SK-N-SH (cell line): Measurements from ENCODE around the gene TCEA2. TPM values are rescaled to one million over a fixed set of nuclear protein-coding genes. Genes with fewer than 3 reads are reported as not detected.
A peak's percentile ranks its signal among the peaks of the same experiment; 100 is the strongest.

ENCODE experiments used
- CTCF ChIA-PET: fragments of 300-600, 350-600 bp; formaldehyde crosslinking; extraction: SDS; loops from one replicate; lab custom pipeline; 2021; lab: Yijun Ruan, JAX
- POLR2A ChIA-PET: fragments of 350-600 bp; sonication (Branson Sonifier 250); formaldehyde crosslinking; extraction: SDS; loops from one replicate; lab custom pipeline; 2020; ENCODE audit warnings: antibody characterized with exemption, inconsistent platforms; lab: Yijun Ruan, JAX
- DNase-seq: peaks from one replicate; pipeline ENCODE4 v3.0.0; 2012
- H2AFZ ChIP-seq: fragments of 200-600 bp; sonication (generic); 2 replicates; pipeline ENCODE4 v1.8.1; 2016; ENCODE audit warnings: antibody characterized with exemption, mild to moderate bottlenecking, low read depth
- H3F3A ChIP-seq: fragments of 200-600 bp; sonication (generic); replicated peaks from 2 replicates; pipeline ENCODE3; 2016; ENCODE audit warnings: antibody characterized with exemption, mild to moderate bottlenecking; ENCODE audit not compliant: insufficient read depth
- H3K27ac ChIP-seq, 2 experiments: fragments of 200-500 bp in 1 of 2; fragments of 200-600 bp in 1 of 2; sonication (Bioruptor generic) in 1 of 2; sonication (generic), shearing (Covaris generic) in 1 of 2; 2 replicates each; pipeline versions ENCODE4 v1.5.1 to v1.6.1; 2014 to 2016; ENCODE audit warnings: low read depth in 2 of 2, inconsistent platforms in 1 of 2, low read length in 1 of 2, mild to moderate bottlenecking in 1 of 2, mixed read lengths in 1 of 2
- H3K27me3 ChIP-seq: fragments of 200-600 bp; sonication (generic), shearing (Covaris generic); 2 replicates; pipeline ENCODE4 v1.6.1; 2016; ENCODE audit warnings: mixed run types; ENCODE audit not compliant: insufficient read depth
- H3K36me3 ChIP-seq, 2 experiments: fragments of 200-500 bp in 1 of 2; fragments of 200-600 bp in 1 of 2; sonication (Bioruptor generic) in 1 of 2; sonication (generic) in 1 of 2; replicated peaks in 1 of 2; 2 replicates each; pipeline versions ENCODE3 to v1.5.1; 2014 to 2016; ENCODE audit warnings: low read length in 1 of 2, mild to moderate bottlenecking in 1 of 2; ENCODE audit not compliant: insufficient read depth in 2 of 2, control insufficient read depth in 1 of 2
- H3K4me1 ChIP-seq, 2 experiments: fragments of 200-500 bp in 1 of 2; fragments of 200-600 bp in 1 of 2; sonication (Bioruptor generic) in 1 of 2; sonication (generic), shearing (Covaris generic) in 1 of 2; 2 replicates each; pipeline versions ENCODE4 v1.5.1 to v1.6.1; 2014 to 2016; ENCODE audit warnings: low read depth in 1 of 2, low read length in 1 of 2, mixed run types in 1 of 2; ENCODE audit not compliant: insufficient read depth in 2 of 2, control insufficient read depth in 1 of 2
- H3K4me2 ChIP-seq: fragments of 200-600 bp; sonication (generic), shearing (Covaris generic); 2 replicates; pipeline ENCODE4 v1.6.1; 2017; ENCODE audit warnings: mixed run types
- H3K4me3 ChIP-seq, 2 experiments: fragments of 200-500 bp in 1 of 2; fragments of 200-600 bp in 1 of 2; sonication (Bioruptor generic) in 1 of 2; sonication (generic), shearing (Covaris generic) in 1 of 2; 2 replicates each; pipeline versions ENCODE4 v1.5.1 to v1.8.1; 2014 to 2016; ENCODE audit warnings: low read depth in 2 of 2, inconsistent platforms in 1 of 2, low read length in 1 of 2, mild to moderate bottlenecking in 1 of 2, mixed read lengths in 1 of 2, moderate library complexity in 1 of 2
- H3K79me2 ChIP-seq: fragments of 200-600 bp; sonication (generic); 2 replicates; pipeline ENCODE4 v1.8.1; 2017; ENCODE audit warnings: mild to moderate bottlenecking; ENCODE audit not compliant: insufficient read depth
- H3K9ac ChIP-seq: fragments of 200-600 bp; sonication (generic); 2 replicates; pipeline ENCODE4 v1.6.1; 2017; ENCODE audit warnings: mixed run types
- H3K9me2 ChIP-seq: fragments of 200-600 bp; sonication (generic); 2 replicates; pipeline ENCODE4 v1.6.1; 2017; ENCODE audit warnings: mixed run types
- H3K9me3 ChIP-seq: fragments of 200-600 bp; sonication (generic); 2 replicates; pipeline ENCODE4 v1.6.1; 2017; ENCODE audit warnings: mixed run types, mild to moderate bottlenecking, moderate library complexity
- H4K20me1 ChIP-seq: fragments of 200-600 bp; sonication (generic); 2 replicates; pipeline ENCODE4 v1.6.1; 2017; ENCODE audit warnings: mild to moderate bottlenecking, mixed run types; ENCODE audit not compliant: insufficient read depth
- CTCF ChIP-seq: fragments of 200-600 bp; sonication (generic); IDR thresholded peaks from 2 replicates; pipeline ENCODE4 v1.6.1; 2017; ENCODE audit warnings: antibody characterized with exemption, mild to moderate bottlenecking, moderate library complexity
- FOSL2 ChIP-seq: IDR thresholded peaks from 2 replicates; pipeline ENCODE4 v1.4.0; 2012; ENCODE audit warnings: low read depth, mild to moderate bottlenecking, moderate library complexity, borderline replicate concordance
- JUND ChIP-seq: IDR thresholded peaks from 2 replicates; pipeline ENCODE4 v1.4.0; 2012
- NRF1 ChIP-seq: IDR thresholded peaks from 2 replicates; pipeline ENCODE4 v1.6.1; 2012; ENCODE audit warnings: low read depth, mild to moderate bottlenecking, low read length
- RAD21 ChIP-seq: IDR thresholded peaks from 2 replicates; pipeline ENCODE4 v1.6.1; 2012; ENCODE audit warnings: mild to moderate bottlenecking, low read length
- SMC3 ChIP-seq: IDR thresholded peaks from 2 replicates; pipeline ENCODE4 v1.6.1; 2012; ENCODE audit warnings: low read depth, low read length, improper control_type of control experiment
- TCF12 ChIP-seq: IDR thresholded peaks from 2 replicates; pipeline ENCODE4 v1.4.0; 2012
- YY1 ChIP-seq: IDR thresholded peaks from 2 replicates; pipeline ENCODE4 v1.4.0; 2012; ENCODE audit warnings: low read depth, mild to moderate bottlenecking
- WGBS: methylation state at CpG from one replicate; pipeline ENCODE4 v1.1.6; 2017; ENCODE audit warnings: low lambda C conversion rate; 5-methylcytosine and 5-hydroxymethylcytosine counted together
- polyA plus RNA-seq, 3 experiments: library from polyadenylated mRNA; depleted of rRNA; stranded (reverse); fragments of >200 nt; gene quantifications; 2 replicates each; pipeline ENCODE4 v1.2.3, GENCODE V29; 2012
- TF ChIP-seq, protein P1 (sequence below): fragments of 150-350 bp; IDR thresholded peaks from 2 replicates; pipeline ENCODE4 v1.6.1; 2017; ENCODE audit warnings: antibody characterized with exemption, low read length, low read depth, borderline replicate concordance
- TF ChIP-seq, protein P2 (sequence below): IDR thresholded peaks from 2 replicates; pipeline ENCODE4 v1.4.0; 2012; ENCODE audit warnings: low read depth

TCEA2 gene
- polyA plus RNA-seq, 1 of the 3 experiments (the other 2 are of a cell fraction): 98.9 TPM

DNA sequence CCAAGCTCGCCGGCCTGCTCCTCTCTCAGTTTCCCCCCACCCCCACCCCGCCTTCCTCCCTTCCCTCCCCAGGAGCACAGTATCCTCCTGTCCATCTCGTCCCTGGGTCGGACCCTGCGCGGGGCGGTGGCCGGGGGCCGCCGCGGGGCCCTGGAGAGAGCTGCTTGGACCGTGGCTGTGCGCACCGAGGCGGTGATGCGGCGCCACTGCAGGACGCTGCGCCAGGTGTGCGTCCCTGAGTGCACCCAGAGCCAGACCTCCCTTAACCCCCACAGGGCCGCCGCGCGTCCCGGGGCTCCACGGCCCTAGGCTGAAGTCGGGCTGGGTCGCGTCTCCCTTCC, 24.8 kb upstream of the TCEA2 start:
- Histone ChIP-seq H3K4me2 (peak overlapping the region; percentile 82; the same call in 1 of the 2 replicates), H2AFZ (no peak overlapping the region), H3K9me2 (no peaks in the 10 kb centered on the region), H3K4me1 (peaks cover 0 to 13% of the 10 kb centered on the region in 2 experiments; a peak in 1 of 4 replicates), H3K27ac (no peak overlapping the region), H3K79me2 (no peaks in the 10 kb centered on the region), H3K9me3 (no peaks in the 10 kb centered on the region), H3K36me3 (peaks cover 0 to 8% of the 10 kb centered on the region in 2 experiments), H3K27me3 (no peaks in the 10 kb centered on the region), H3K4me3 (peak overlapping the region; percentile 42 to 57; a peak in 2 of 4 replicates), H3F3A (no peaks in the 10 kb centered on the region), H4K20me1 (0 out of 2 replicates have a peak, but pooled peaks cover 10% of the 10 kb centered on the region), H3K9ac (no peak overlapping the region)
- DNase-seq: no peak
- ChIA-PET POLR2A (interaction anchor here (0.9 to 3.6 kb wide), 2 partner anchors 57 to 502 kb away, joined by 3 to 18 read pairs; partner anchors contain the start of gene PRPF6), CTCF (interaction anchor here (0.6 to 7.7 kb wide), 43 partner anchors 8 to 514 kb away, joined by 3 to 85 read pairs (median 4); partner anchors contain the start of genes LKAAEAR1, OPRL1, PRPF6 and RGS19)
- TF ChIP-seq, protein P1, sequence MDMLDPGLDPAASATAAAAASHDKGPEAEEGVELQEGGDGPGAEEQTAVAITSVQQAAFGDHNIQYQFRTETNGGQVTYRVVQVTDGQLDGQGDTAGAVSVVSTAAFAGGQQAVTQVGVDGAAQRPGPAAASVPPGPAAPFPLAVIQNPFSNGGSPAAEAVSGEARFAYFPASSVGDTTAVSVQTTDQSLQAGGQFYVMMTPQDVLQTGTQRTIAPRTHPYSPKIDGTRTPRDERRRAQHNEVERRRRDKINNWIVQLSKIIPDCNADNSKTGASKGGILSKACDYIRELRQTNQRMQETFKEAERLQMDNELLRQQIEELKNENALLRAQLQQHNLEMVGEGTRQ: no peak
- WGBS: 10% methylated on average over 2 of the region's 30 CpGs

DNA sequence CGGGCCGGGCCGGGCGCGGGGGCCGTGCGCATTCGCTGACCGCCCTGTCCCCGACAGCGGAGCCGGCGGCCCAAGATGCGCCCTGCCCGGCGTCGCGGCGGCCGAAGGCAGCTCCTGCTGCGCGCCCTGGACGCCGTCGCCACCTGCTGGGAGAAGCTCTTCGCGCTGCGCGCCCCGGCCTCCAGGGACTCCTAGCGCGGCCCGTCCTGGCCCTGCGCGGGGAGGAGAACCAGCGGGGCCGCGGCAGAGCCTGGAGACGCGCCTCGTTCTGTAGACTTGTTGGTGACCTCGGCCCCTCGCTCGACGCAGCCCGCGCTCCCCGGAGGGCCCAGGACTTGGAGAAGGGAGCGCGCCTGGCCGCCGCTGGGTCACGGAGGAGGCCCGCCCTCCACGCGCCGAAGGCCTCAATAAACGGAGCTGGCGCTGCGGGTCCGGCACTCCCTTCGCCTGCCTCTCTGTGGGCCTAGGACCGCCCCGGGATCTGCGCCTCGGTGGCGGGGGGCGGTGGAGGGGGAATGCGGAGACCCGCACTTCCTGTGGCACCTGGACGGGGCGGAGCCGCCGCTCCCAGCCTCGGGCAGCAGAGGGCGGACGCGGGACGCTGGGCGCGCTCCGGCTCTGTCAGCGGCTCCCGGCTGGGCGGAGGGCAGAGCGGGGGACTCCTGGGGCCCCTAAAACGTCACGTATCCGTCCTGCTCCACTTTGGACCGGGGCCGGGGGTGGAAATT, 24.3 kb upstream of the TCEA2 start:
- H3K79me2 ChIP-seq: no peaks in the 10 kb centered on the region
- peaks cover 0 to 13% of the 10 kb centered on the region in 2 experiments; a peak in 1 of 4 replicates for H3K4me1 ChIP-seq
- H3K4me3 ChIP-seq: peak overlapping the region; percentile 42 to 57
- H3K27me3 ChIP-seq: no peaks in the 10 kb centered on the region
- CTCF ChIA-PET: interaction anchor here (0.6 to 7.7 kb wide), 53 partner anchors 8 to 514 kb away, joined by 3 to 85 read pairs (median 4); partner anchors contain the start of genes LKAAEAR1, OPRL1, PRPF6 and RGS19
- DNase-seq: peak; percentile 92
- H3K27ac ChIP-seq: no peak overlapping the region
- no peaks in the 10 kb centered on the region for H3K9me2 ChIP-seq
- TF ChIP-seq RAD21: peak; percentile 57
- TF ChIP-seq JUND: no peak
- no peak for TF ChIP-seq TCF12
- TF ChIP-seq SMC3: peak; percentile 51
- TF ChIP-seq NRF1: peak; percentile 36; the same call in 1 of the 2 replicates
- TF ChIP-seq FOSL2: no peak
- TF ChIP-seq, protein P2, sequence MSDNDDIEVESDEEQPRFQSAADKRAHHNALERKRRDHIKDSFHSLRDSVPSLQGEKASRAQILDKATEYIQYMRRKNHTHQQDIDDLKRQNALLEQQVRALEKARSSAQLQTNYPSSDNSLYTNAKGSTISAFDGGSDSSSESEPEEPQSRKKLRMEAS: peak; percentile 77
- TF ChIP-seq CTCF: peak; percentile 65
- TF ChIP-seq YY1: no peak
- H3K4me2 ChIP-seq: peak overlapping the region; percentile 82; the same call in 1 of the 2 replicates
- under 1% methylated on average over 31 of the region's 91 CpGs for WGBS
- no peak overlapping the region for H3K9ac ChIP-seq
- POLR2A ChIA-PET: interaction anchor here (0.9 to 3.6 kb wide), 2 partner anchors 57 to 502 kb away, joined by 3 to 18 read pairs; partner anchors contain the start of gene PRPF6
- H4K20me1 ChIP-seq: 0 out of 2 replicates have a peak, but pooled peaks cover 10% of the 10 kb centered on the region
- H3K9me3 ChIP-seq: no peaks in the 10 kb centered on the region
- H3F3A ChIP-seq: peaks cover under 1% of the 10 kb centered on the region
- peaks cover 0 to 8% of the 10 kb centered on the region in 2 experiments for H3K36me3 ChIP-seq
- H2AFZ ChIP-seq: 0 out of 2 replicates have a peak overlapping the region, but pooled peaks have one; percentile 72
